Stimulated activated CD8-positive, alpha-beta memory T cell treated with anti-CD3 and anti-CD28 coated beads, Interleukin-12 subunit alpha, Interleukin-12 subunit beta, amount 100 ng/mL, for 4 hours (primary cell): ENCODE data around the gene MPV17.
"Not testable (repeated sequence)": the region's sequence is repeated elsewhere in the genome, so short reads cannot be mapped to it uniquely, and the experiment has no call there.

Experiments used
- DNase-seq: peaks from one replicate; pipeline ENCODE4 v3.0.0-alpha.2; 2020; ENCODE audit warnings: low read depth

Gene MPV17

DNA sequence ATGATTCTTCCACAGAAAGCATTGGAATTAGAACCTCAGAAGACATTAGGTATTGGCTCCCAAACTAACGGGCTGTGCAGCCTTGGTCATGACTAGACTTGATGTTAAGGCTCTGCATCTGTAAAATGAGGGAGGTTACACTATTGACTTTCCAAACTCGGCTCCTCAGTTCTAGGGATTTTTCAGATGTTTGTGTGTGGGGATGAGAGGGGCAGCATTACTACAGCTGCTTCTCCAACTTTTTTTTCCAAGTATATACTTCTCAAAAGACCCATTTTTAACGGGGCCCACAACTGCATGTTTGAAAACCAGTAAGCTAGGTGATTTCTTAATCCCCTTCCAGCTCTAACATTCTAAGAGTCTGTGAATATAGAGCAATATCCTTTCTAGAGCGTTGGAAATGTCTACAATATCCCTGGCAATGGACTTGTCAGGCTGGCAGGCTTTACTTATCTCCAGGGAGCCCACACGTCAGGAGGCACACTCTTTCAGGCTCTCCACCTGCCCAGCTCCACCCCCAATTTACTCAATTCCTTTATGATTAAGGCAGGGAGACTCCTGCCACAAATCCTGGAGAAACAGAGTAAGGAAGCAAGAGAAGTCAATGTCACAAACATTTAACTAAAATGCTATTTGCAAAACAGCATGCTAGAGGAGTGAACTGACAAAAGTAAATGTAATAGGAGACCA lies 844 bp upstream of the MPV17 start:
- DNase-seq = no peak

DNA sequence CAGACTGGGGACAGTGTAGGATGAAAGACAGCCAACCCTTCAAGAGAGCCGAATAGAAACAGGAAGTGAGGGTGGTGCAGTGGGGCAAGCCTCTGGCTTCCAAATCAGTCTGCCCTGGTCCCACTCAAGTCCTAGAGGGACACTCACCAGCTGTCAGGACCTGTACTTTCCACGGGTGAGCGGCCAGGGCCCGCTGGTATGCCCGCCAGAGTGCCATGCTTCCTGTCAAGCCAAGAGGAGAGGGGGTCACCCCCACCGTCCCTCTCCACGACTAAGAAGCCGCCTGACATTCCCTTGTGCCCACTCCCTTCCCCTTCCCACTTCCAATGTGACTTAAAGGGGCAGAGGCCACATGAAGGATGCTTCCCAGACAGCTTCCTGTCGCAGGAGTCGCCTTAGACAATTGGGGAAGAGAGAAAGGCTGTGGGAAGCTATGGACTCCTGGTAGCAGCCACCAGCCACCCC lies 564 bp downstream of the MPV17 start:
- DNase-seq = no peak

DNA sequence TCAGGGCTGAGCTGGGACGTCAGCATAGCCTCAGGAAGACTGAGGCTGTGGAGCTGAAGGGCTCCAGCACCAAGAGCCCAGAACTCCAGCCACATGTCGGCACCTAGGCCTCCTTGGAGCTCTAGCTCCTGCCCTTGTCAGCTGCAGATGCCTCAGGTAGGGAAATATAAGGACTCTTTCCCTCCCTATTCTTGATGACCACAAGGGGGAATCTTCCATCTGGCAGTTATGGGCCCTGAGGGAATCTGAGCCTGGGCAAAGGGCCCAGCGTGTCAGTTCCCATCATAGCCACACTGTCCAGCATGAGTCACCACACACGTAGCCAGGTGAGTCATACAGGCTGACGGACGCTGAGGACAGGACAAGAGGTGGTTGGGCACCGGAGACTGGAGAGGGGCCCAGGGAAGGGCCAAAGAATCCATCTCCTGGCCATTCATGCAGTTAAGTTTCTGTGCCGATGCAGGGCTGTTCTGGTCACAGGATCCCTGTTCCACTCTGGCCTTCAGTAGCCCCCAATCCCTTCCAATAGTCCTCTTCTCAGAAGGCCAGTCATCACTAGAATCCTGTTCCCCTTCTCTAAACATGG lies 1.8 kb downstream of the MPV17 start:
- DNase-seq = no peak

- DNase-seq = not testable (repeated sequence)
These were observed 3.1 kb downstream of the MPV17 start for GRCh38 chr2:27319839-27320238.

DNA sequence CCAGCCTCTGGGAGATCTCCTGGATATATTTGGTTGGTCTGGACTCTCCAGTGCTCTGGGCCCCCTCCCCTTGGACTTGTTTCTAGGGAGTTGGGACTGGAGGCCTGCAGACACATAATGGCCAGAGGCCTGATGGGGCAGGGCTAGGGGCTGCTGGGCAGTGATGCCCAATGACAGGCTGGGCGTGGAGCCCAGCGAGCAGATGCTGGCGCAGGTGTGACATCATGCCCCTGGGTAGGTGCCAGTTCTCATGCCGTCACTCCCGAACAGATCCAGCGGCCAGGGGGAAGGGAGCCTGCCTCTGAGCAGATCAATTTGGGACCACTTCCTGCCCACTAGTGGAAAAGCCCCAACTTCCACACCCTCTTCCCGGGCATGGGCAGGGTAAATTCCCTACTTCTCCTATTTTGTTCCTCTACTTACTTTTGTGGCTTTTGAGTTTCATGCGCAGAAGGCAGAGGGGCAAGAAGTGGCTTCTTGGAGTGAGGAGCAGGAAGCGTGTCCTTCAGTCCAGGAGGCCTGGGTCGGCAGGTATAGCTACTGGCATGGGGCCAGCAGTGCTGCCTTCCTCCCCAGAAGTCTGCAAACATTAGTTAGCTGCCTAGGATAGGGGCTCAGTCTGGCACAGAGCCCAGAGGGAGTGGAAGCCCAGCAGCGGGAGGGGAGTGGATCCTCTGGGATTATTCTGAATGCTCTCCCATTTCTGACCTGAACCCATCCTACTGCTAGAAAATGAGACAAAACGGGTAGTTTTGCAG lies 6.1 kb downstream of the MPV17 start:
- no peak for DNase-seq

- DNase-seq = no peak
These were observed 7.8 kb downstream of the MPV17 start for GRCh38 chr2:27315122-27315521.

- no peak for DNase-seq
These were observed 8.2 kb downstream of the MPV17 start for GRCh38 chr2:27314709-27315108.

DNA sequence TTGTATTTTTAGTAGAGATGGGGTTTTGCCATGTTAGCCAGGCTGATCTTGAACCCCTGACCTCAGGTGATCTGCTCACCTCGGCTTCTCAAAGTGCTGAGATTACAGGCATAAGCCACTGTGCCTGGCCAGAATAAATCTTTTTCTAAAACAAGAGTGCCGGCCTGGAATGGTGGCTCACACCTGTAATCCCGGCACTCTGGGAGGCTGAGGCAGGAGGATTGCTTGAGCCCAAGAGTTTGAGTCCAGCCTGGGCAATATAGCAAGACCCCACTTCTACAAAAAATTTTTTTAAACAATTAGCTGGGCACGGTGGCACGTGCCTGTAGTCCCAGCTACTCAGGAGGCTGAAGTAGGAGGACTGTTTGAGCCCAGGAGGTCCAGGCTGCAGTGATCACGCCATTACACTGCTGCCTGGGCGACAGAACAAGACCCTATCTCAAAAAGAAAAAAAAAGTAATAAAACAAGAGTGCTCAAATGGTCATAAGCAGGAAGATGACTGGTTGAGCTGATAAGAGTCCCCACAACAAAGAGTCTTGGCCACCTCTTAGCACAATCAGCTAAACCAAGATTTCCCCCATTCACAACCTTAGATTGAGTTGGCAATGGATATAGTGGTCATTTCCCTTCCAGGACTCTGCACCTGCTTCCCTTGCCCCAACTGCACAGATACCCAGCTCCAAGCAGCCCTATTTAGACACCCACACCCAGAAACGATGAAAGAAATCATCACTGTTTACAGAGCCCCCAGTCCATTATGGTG lies 8.8 kb downstream of the MPV17 start:
- DNase-seq = no peak

DNA sequence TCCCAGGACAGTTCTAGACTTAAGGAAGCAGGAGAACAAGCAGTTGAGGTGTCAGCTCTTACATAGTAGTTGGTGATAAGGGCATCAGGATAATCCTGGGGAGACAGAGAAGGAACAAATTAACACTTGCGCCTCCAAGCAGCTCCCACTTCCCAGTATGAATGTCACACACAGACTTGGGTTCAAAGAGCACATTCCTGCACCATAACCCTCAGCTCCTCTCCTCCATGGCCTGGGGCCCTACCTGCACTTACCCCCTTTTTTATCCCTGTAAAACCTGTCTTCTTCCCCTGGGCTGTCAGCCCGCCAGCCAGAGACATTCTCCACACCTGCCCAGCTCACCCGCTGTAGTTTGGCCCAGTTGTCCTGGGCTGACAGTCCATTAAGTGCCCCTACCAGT lies 10.7 kb downstream of the MPV17 start:
- no peak for DNase-seq

GRCh38 chr2:27309651-27310050 lies 13.2 kb downstream of the MPV17 start:
- no peak for DNase-seq

DNA sequence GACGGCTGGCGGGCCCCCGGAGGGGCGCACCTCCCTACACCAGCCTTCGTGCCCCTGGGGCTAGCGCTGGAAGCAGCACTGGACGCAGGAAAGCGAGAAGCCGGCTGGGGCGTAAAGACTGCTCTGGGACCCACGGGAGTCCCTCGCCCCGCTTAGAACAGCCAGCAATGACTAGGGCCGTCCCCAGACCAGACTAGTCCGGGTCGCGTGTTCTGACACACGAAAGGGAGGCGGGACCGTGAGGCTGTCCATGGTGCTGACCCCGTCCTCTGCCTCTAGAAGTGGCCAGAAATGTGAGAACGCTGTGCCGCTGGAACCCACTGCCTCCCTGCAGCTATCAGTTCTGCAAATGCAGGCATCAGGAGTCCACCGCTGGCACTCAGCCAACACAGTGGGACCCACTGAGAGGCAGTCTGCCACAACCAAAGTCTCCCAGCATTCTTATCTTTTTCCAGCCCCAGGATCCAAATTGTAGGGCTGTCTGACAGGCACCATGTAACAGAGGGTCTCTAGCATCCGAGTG lies 14.5 kb downstream of the MPV17 start, which contains the start of gene UCN:
Gene UCN (minus strand): TSS at position 87 of the 523 bp plus-strand sequence. CDS start 550 bp downstream, outside the sequence.
- DNase-seq = no peak

DNA sequence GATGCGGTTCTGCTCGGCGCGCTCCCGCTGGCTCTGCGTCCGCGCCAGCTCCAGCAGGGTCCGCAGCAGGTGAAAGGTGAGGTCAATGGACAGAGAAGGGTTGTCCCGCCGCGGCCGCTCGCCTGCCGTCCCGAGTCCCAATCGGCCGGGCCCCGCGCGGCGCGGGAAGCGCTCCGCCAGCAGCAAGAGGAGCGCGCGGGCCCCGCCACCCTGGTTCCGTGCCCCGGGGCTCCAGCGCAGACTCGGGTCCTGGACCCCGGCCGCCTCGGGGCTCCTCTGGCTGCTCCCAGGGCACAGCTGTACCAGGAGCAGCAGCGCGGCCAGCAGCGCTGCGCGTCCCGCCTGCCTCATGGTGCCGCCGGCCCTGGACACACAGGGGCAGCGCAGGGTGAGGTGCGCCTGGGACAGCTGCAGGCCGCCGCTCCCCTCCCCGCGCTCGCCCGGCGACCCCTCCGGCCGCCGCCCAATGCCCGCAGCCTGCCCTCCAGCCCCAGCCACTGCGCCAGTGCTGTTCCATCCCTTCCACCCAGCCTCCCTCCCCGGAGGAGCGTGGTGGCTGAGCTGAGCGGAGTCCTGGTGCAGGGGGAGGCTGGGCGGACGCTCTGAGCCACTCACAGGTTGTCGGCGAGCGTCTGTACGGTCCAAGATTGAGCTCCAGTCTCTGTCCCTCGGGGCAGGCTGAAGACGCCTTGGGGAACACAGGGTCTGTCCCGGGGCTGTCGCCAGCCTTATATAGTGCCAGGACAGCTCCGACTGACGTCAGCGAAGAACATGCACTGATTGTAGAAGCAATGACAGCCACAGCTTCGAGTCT lies 15.1 kb downstream of the MPV17 start:
- no peak for DNase-seq

- DNase-seq = no peak
These were observed 15.7 kb downstream of the MPV17 start for GRCh38 chr2:27307287-27307544.

GRCh38 chr2:27306573-27307286 lies 16.2 kb downstream of the MPV17 start:
- DNase-seq = no peak

DNA sequence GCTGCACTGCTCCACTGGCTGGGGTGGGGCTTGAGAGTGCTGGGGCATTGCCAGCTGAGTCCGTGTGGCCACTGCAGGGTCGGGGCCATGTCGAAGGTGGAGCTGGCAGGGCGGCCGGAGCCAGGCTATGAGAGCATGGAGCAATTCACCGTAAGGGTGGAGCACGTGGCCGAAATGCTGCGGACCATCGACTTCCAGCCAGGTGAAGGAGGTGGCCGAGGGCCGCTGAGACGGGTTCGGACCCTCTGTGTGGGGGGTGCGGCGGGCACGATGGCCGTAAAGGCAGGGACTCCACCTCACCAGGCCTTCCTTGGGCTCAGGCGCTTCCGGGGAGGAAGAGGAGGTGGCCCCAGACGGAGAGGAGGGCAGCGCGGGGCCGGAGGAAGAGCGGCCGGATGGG lies 16.8 kb downstream of the MPV17 start:
- DNase-seq = no peak

- DNase-seq = no peak
These were observed 17.4 kb downstream of the MPV17 start for GRCh38 chr2:27305516-27305915.

DNA sequence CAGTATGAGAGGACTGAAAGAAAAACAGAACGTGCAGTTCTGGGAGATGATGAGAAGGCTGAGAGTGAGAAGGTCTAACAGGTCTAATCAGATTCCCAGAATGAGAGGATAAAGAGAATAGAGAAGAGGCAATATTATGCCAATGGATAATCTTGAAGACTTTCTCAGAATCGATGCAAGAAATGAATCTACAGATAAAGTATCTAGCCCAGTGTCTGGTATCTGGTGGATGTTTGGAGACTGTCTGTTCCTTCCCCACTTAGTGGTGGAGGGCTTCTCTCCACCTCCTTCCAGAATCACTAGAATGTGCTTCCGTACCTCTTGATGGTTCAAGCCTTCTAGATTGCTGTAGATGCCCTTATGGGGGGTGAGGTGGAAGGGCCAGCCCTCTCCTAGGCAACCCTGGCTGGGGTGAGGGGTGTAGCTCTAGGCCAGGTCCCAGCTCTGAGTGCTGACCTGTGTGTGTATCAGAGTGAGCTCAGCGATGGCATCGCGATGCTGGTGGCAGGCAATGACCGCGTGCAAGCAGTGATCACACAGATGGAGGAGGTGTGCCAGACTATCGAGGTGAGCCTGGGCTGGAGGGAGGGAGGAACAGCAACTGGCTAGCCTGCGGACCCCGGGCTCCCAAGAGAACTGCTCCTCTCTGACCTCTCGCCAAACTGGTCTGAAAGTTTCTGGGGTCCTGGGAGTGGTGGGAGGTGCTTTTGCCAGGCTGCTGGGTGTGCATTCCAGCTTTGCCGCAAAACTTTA lies 18.2 kb downstream of the MPV17 start:
- no peak for DNase-seq

- DNase-seq = no peak
These were observed 19.5 kb downstream of the MPV17 start for GRCh38 chr2:27303093-27304025.

- DNase-seq = not testable (repeated sequence)
These were observed 22.3 kb downstream of the MPV17 start for GRCh38 chr2:27300606-27301005.
